GM19468 (cell line): ENCODE results near the gene PIGV.

Source experiments
- ATAC-seq: cut with Tn5 transposase; IDR thresholded peaks from one replicate; pipeline ENCODE4 v1.9.1; 2021; ENCODE audit warnings: mild to moderate bottlenecking, moderate library complexity, moderate number of reproducible peaks; ENCODE audit not compliant: unreplicated experiment; ENCODE audit errors: extremely low read depth

The PIGV gene

DNA sequence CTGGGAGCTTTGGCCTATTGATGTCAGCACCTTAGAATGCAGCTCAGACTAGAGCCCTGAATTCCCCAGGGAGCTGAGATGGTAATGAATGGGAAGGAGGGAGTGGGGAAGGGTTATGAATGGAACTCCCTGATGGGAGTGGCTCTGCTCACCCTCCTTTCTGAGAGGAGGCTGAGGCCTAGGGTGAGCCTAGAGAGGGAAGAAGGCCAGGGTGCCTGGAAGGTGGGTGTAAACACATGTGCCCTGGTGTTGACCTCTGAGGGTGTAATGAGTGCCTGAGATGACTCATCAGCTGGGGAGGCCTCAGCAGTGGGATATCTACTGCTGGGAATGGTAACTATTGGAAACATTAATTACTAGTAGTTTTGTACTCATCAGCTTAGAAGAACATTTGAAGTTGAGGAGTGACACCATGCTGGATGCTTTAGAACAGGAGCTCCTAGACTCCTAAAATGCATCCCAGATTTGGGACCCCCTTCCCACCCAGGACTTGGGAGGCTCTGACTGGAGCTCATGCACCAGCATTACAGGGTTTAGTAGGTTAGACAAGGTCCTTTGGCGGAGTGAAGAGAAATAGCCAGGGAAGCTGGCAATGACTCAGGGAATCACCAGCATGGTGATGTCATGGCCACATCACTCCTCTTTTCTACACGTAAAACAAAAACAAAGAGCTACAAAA lies 16.0 kb upstream of the PIGV start:
- no peak for ATAC-seq

- ATAC-seq: no peak
These were observed 15.1 kb upstream of the PIGV start for GRCh38 chr1:26772687-26773086.

DNA sequence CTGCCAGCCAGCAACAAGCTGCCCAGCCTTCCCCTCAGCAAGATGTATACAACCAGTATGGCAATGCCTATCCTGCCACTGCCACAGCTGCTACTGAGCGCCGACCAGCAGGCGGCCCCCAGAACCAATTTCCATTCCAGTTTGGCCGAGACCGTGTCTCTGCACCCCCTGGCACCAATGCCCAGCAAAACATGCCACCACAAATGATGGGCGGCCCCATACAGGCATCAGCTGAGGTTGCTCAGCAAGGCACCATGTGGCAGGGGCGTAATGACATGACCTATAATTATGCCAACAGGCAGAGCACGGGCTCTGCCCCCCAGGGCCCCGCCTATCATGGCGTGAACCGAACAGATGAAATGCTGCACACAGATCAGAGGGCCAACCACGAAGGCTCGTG lies 13.3 kb upstream of the PIGV start:
- no peak for ATAC-seq

DNA sequence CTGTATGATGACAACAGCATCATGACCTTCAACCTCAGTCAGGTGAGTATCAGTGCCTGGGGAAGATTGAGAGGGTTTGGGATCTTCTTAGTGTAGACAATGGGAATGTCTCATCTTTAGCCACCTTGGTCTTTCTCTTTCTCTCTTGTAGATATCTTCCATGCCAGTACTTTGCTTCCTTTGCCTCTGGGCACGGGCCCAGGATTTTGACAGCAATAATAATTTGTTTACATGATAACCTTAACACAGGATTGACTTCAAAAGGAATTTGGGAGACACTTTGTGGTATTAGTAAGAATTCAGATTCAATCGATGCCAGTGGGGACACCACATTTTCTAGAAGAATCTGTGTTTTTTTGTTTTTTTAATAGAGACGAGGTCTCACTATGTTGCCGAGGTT lies 12.1 kb upstream of the PIGV start:
- no peak for ATAC-seq

GRCh38 chr1:26779098-26779668 lies 8.6 kb upstream of the PIGV start:
- no peak for ATAC-seq

- ATAC-seq: no peak
These were observed 7.3 kb upstream of the PIGV start for GRCh38 chr1:26780344-26780957.

DNA sequence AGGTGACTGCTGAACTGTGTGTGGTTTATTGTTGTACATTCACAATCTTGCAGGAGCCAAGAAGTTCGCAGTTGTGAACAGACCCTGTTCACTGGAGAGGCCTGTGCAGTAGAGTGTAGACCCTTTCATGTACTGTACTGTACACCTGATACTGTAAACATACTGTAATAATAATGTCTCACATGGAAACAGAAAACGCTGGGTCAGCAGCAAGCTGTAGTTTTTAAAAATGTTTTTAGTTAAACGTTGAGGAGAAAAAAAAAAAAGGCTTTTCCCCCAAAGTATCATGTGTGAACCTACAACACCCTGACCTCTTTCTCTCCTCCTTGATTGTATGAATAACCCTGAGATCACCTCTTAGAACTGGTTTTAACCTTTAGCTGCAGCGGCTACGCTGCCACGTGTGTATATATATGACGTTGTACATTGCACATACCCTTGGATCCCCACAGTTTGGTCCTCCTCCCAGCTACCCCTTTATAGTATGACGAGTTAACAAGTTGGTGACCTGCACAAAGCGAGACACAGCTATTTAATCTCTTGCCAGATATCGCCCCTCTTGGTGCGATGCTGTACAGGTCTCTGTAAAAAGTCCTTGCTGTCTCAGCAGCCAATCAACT lies 6.4 kb upstream of the PIGV start:
- ATAC-seq: no peak

GRCh38 chr1:26782521-26783212 lies 5.1 kb upstream of the PIGV start:
- no peak for ATAC-seq

- no peak for ATAC-seq
These were observed 4.1 kb upstream of the PIGV start for GRCh38 chr1:26783646-26784022.

GRCh38 chr1:26784023-26784871 lies 3.5 kb upstream of the PIGV start:
- ATAC-seq: no peak

- ATAC-seq: no peak
These were observed 2.9 kb upstream of the PIGV start for GRCh38 chr1:26784886-26785285.

DNA sequence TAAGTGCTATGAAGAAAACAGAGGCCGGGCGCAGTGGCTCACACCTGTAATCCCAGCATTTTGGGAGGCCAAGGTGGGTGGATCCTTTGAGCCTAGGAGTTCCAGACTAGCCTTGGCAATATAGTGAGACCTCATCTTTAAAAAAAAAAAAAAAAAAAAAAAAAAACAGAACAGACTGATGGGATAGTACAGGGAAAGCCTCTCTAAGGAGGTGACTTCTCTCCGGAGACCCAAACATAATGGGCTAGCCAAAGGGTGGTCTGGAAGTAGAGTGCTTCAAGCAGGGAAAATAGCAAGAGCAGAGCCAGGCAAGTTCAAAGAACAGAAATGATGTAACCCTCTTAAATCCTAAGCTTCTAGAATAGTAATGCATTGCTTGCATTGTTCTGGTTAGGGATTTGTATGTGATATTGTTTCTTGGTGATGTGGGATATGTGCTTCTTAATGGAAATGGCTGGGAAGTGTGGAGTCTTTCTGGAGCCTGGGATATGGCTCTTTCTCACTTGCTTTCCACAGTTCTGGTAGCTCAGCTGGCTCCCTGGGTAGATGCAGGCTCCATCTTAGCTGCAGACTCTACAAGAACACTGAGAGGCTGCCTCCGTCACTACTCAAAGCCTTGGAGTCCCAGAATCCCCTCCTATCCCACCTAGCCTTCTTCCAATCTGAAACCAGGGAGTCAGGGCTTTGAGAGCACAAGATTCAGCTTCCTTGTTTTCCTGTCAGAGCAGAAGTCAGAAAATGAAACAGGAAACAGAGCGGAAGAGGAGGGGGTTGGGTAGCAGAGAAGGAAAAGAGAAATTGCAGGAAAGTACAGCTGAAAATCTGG lies 1.9 kb upstream of the PIGV start:
- ATAC-seq: no peak

DNA sequence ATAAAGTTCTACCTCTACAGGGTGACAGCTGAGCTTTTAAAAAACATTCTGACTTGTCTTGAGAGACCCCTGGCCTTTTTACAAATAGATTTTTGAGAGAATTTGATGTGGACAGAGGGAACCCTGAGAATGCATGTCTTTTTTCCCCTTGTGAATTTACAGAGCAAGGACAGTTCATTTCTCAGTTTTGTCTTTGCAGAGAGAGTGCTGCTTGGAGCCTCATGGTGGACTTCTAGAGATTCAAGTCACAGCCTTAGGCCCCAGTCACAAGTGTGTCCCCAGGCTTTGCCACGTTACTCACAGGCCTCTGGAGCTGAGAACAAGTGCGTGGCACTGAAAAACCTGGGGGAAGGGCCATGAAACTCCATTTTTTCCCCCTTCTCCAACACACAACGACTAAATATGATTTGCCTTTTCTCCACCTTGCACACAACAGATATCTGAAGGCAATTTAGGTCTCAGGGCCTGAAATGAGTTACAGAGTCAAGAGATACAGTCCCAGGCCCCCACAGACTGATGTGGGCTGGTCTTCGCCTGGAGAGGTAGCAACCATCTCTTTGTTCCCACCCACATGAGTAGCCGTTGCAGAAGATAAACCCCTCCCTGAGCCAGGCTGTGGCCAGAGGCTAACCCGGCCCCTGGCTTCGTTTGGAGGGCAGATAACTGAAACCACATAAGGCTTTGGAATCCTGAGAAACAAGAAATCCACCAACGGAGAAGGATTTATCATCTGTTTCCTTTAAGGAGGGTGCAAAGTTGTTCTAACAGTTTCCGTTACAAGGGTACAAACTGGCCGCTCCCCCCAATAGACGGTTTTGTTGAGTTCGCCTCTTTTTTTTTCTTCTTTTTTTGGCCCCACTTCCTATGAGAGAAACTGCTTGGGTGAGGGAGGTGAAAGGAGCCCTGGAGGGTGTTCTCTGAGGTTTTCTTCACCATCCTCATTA lies 1.0 kb upstream of the PIGV start:
- ATAC-seq: no peak

- ATAC-seq: peak; percentile 20
These were observed 407 bp upstream of the PIGV start for GRCh38 chr1:26787381-26787705.

GRCh38 chr1:26788515-26788785 lies 700 bp downstream of the PIGV start:
- no peak for ATAC-seq

- ATAC-seq: no peak
These were observed 1.3 kb downstream of the PIGV start for GRCh38 chr1:26788836-26789611.

GRCh38 chr1:26789612-26789865 lies 1.8 kb downstream of the PIGV start:
- no peak for ATAC-seq

DNA sequence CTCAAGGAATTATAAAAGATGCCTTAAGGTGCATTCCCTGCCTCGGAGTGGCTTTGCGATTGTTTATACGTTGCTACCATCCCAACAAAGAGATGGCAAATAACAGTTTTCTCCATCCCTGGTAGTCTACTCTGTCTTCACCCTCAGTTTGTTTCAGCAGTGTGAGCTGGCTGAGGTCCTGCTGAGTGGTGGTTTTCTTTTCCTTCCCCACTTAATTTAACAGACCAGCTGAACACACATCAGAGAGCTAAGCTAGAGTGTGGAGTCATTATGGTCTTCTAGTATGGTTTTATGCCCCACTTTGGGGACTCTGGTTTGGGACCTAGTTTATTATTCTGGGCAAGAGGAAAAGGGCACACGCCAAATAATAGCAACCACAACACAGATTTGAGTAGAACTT lies 2.2 kb downstream of the PIGV start:
- ATAC-seq: no peak
